Large intestine (tissue), 3 donors: Measurements from ENCODE around the gene MRPS25. TPM values are rescaled to one million over a fixed set of nuclear protein-coding genes. Genes with fewer than 3 reads are reported as not detected.
"Not testable (repeated sequence)": the region's sequence is repeated elsewhere in the genome, so short reads cannot be mapped to it uniquely, and the experiment has no call there.

Source experiments
- DNase-seq, 2 donors: peaks; one replicate each; pipeline versions ENCODE4 v3.0.0 to v3.0.0-alpha.2; 2013
- H3K27ac ChIP-seq: one replicate; pipeline ENCODE4 v1.5.1; 2013; ENCODE audit warnings: low read length
- H3K27me3 ChIP-seq: 2 replicates; pipeline ENCODE4 v1.6.1; 2013; ENCODE audit warnings: low read length; ENCODE audit not compliant: control insufficient read depth, insufficient read depth
- H3K36me3 ChIP-seq: 2 replicates; pipeline ENCODE4 v1.6.1; 2013; ENCODE audit warnings: low read length; ENCODE audit not compliant: control insufficient read depth, insufficient read depth
- H3K4me1 ChIP-seq: one replicate; pipeline ENCODE4 v1.6.1; 2013; ENCODE audit warnings: low read length; ENCODE audit not compliant: control insufficient read depth, insufficient read depth
- H3K4me3 ChIP-seq: one replicate; pipeline ENCODE4 v1.5.1; 2013; ENCODE audit warnings: low read length
- H3K9me3 ChIP-seq: one replicate; pipeline ENCODE4 v1.6.1; 2013; ENCODE audit warnings: mild to moderate bottlenecking, low read depth, low read length, moderate library complexity; ENCODE audit not compliant: control insufficient read depth
- WGBS: methylation state at CpG from one replicate; pipeline ENCODE4 v1.1.5; 2013; ENCODE audit warnings: low lambda C conversion rate; ENCODE audit not compliant: insufficient coverage; 5-methylcytosine and 5-hydroxymethylcytosine counted together
- polyA plus RNA-seq: library from polyadenylated mRNA; unstranded; fragments of 120-200 nt; gene quantifications from one replicate; pipeline ENCODE4 v1.2.1, GENCODE V29; 2013

Gene MRPS25
- polyA plus RNA-seq, 1 donor, result 93.4 TPM

DNA sequence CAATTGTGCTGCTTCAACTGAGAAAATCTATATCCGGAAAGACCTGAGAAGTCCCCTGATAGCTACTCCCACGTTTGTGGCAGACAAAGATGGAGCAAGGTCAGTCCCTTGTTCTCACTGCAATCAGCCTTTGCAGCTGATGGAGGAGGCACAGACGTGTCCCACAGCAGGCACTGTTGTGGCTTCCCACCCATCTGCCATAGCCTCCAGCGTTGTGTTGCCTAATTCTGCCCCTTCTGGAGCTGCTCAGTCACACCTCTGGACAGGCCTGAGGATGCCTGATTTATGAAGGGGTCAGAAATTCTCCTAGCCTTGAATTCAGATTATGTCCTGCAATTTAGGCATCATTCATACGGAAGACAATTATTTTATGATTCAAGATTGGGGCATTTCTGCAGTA, 41.9 kb downstream of the MRPS25 start:
- Histone ChIP-seq H3K4me3 (no peak overlapping the region), H3K36me3 (peaks cover 82% of the 10 kb centered on the region), H3K4me1 (no peaks in the 10 kb centered on the region), H3K9me3 (no peaks in the 10 kb centered on the region), H3K27ac (no peak overlapping the region), H3K27me3 (no peaks in the 10 kb centered on the region)
- DNase-seq, result no peak
- WGBS, result 83% methylated on average over 1 of the region's 5 CpGs

DNA sequence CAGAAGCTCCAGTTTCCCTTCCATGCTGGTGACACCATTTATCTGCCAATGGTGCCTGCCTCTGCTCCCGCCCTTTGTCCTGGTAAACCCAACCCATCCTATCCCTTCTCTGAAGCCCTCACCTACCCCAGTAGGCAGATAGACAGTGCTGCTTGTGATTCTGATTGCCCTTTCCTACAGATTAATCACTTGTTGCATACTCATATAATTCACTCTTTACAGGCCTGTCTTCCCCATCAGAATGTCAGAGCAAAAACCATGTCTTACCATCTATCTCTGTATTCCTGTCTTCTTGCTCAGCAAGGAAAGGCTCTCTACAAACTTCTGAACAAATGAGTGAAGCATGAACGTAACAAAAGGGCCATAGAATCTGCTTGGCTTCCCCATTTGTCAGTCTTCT, 47.9 kb downstream of the MRPS25 start:
- Histone ChIP-seq H3K27me3 (no peaks in the 10 kb centered on the region), H3K36me3 (peaks cover 74% of the 10 kb centered on the region), H3K27ac (no peak overlapping the region), H3K4me3 (no peak overlapping the region), H3K4me1 (peaks cover 3% of the 10 kb centered on the region), H3K9me3 (no peaks in the 10 kb centered on the region)
- no peak for DNase-seq
- WGBS, result no CpG with 5 or more reads among the region's 2 CpGs

DNA sequence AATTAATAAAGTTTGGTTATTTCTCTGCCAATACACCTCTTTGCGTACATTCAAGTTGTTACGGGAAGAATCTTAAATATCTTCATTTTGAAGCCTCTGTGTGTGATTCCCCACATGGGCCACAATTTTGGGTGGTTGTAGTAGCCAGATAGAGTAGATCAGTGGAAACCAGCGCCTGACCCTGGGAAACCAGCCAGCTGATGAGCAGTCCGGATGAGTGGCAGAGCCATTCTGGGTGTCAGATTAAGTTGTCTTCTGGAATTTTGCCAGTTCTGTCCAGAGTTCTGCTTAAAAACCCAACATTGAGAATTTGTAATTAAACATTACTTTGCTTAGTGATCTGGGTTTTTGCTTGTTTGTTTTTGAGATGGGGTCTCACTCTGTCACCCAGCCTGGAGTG, 49.7 kb downstream of the MRPS25 start:
- WGBS, result no CpG with 5 or more reads among the region's 4 CpGs

DNA sequence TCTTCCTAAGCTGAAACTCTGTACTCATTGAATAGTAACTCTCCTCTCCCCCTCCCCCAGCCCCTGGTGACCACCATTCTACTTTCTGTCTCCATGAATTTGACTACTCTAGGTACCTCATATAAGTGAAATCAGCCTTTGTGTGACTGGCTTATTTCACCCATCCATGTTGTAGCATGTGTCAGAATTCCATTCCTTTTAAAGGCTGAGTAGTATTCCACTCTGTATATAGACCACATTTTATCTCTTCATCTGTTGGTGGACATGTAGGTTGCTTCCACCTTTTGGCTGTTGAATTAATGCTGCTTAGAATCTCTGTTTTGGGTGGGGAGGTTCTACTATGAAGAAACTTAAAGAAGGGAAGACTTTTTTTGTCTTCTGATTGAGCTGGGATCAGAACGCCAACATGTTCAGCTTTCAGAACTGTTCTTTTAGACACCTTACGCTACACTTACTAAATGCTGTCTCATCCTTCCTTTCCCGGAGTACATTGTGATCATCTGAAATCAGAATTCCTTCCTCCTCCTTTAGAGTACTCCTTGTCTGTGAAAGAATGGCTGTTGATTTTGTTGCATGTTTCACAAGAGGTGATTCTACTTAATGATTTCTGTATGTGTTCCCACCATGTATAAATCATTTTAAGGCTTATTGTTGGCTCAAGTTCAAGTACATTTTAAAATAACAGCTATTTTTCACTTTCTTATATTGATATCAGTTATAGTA, 50.3 kb downstream of the MRPS25 start:
- Histone ChIP-seq H3K4me1 (peaks cover 3% of the 10 kb centered on the region), H3K27me3 (no peaks in the 10 kb centered on the region), H3K4me3 (no peak overlapping the region), H3K36me3 (peaks cover 58% of the 10 kb centered on the region), H3K27ac (no peak overlapping the region), H3K9me3 (no peaks in the 10 kb centered on the region)
- 100% methylated on average over 1 of the region's 3 CpGs for WGBS
- DNase-seq, result no peak

More for the DNA sequence above, 49.7 kb downstream of the MRPS25 start:
- H3K27me3 ChIP-seq, result no peaks in the 10 kb centered on the region
- no peak overlapping the region for H3K27ac ChIP-seq
- H3K4me1 ChIP-seq, result peaks cover 3% of the 10 kb centered on the region
- DNase-seq, result no peak
- no peak overlapping the region for H3K4me3 ChIP-seq
- H3K36me3 ChIP-seq, result peaks cover 57% of the 10 kb centered on the region
- no peaks in the 10 kb centered on the region for H3K9me3 ChIP-seq

DNA sequence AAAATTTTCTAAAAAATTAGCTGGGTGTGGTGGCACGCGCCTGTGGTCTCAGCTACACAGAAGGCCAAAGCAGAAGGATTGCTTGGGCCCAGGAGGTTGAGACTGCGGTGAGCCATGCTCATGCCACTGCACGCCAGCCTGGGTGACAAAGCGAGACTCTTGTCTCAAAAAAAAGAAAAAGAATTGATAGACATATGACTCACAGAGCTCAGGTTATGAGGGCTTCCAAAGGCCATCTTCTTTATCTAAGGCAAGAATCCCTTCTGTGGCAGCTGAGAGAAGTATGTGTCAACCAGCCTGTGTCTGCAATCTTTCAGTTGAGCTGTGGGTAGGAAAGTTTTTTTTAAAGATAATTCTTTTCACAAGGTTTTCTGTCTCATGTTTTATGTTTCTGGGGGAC, 53.9 kb downstream of the MRPS25 start:
- H3K27ac ChIP-seq, result peak overlapping the region; percentile 28
- peaks cover 3% of the 10 kb centered on the region for H3K4me1 ChIP-seq
- peak; percentile 51 to 66 for DNase-seq
- H3K27me3 ChIP-seq, result no peaks in the 10 kb centered on the region
- no CpG with 5 or more reads among the region's 5 CpGs for WGBS
- H3K36me3 ChIP-seq, result peaks cover 52% of the 10 kb centered on the region
- no peak overlapping the region for H3K4me3 ChIP-seq
- no peaks in the 10 kb centered on the region for H3K9me3 ChIP-seq

DNA sequence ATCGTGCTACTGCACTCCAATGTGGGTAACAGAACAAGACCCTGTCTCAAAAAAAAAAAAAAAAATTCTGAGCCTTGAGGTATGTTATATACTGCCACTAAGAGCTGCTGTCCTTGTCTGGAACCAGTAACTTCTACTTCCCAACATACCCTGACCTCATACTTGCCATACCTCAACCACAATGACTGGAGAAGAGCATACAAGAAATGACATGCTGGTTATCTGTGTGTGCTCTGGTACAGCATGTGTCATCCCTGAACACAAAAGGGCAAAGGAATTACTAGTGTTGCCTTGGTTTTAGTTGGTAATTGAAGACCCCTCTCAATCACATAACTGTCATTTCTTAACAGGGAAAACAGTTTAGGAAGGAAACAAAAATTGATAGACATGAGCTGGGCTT, 54.5 kb downstream of the MRPS25 start:
- WGBS, result no CpG with 5 or more reads among the region's 1 CpG
- Histone ChIP-seq H3K4me1 (peaks cover 3% of the 10 kb centered on the region), H3K27me3 (no peaks in the 10 kb centered on the region), H3K27ac (peak overlapping the region; percentile 28), H3K36me3 (peaks cover 51% of the 10 kb centered on the region), H3K9me3 (no peaks in the 10 kb centered on the region), H3K4me3 (no peak overlapping the region)
- no peak for DNase-seq

DNA sequence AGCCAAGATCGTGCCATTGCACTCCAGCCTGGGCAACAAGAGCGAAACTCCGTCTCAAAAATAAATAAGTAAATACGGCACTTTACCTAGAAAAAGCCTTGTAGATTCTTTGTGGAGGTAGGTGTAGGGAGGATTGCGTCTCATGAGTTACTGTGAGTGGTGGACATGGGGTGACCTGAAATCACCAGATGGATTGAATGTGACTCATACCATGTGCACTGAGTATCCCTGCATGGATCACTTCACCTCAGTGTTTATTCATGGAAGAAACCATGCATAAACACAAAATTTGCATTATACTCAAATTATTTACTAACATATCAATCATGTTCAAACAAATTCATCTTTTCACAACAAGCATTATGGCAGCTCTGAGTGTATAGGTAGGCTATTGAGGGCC, 55.9 kb downstream of the MRPS25 start:
- DNase-seq, result no peak
- H3K27me3 ChIP-seq, result no peaks in the 10 kb centered on the region
- no peak overlapping the region for H3K4me3 ChIP-seq
- H3K36me3 ChIP-seq, result peaks cover 51% of the 10 kb centered on the region
- no peaks in the 10 kb centered on the region for H3K9me3 ChIP-seq
- WGBS, result 100% methylated on average over 2 of the region's 5 CpGs
- H3K4me1 ChIP-seq, result no peaks in the 10 kb centered on the region
- no peak overlapping the region for H3K27ac ChIP-seq

DNA sequence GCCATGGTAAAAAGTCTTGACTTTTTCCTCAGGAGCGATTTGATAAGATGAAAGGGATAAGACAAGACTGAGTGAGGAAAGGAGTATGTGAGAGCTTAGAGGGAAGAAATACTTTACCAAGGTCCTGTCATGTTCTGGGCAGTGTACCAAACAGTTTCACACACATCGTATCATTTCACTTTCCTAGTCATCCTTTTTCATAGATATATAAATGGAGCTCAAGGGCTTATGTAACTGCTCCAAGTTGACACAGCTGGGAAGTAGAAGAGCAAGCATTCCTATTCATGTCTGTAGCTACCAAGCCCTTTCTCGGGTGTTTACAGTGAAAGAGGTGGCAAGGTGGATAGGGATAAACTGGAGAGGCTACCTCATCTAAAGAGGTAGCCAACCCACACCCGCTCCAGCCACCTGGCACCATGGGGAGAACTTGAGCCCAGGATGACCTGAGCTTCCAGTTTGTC, 57.4 kb downstream of the MRPS25 start:
- no peak for DNase-seq
- no peaks in the 10 kb centered on the region for H3K4me1 ChIP-seq
- WGBS, result 100% methylated on average over 1 of the region's 4 CpGs
- H3K27me3 ChIP-seq, result no peaks in the 10 kb centered on the region
- H3K36me3 ChIP-seq, result peaks cover 48% of the 10 kb centered on the region
- H3K4me3 ChIP-seq, result no peak overlapping the region
- no peak overlapping the region for H3K27ac ChIP-seq
- H3K9me3 ChIP-seq, result no peaks in the 10 kb centered on the region

DNA sequence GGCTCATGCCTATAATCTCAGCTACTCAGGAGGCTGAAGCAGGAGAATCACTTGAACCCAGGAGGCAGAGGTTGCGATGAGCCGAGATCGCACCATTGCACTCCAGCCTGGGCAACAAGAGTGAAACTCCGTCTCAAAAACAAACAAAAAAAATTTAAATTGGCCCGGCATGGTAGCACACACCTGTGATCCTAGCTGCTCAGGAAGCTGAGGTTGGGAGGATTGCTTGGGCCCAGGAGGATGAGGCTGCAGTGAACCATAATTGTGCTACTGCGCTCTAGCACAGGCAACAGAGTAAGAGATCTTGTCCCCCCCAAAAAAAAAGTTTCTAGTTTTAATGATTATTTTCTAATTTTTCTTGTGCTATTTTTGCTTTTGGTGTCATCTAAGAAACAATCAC, 65.9 kb downstream of the MRPS25 start:
- not testable (repeated sequence) for H3K27ac ChIP-seq, H3K9me3 ChIP-seq, DNase-seq, H3K4me1 ChIP-seq, H3K27me3 ChIP-seq, H3K4me3 ChIP-seq
- H3K36me3 ChIP-seq, result peaks cover 17% of the 10 kb centered on the region
- WGBS, result no CpG with 5 or more reads among the region's 6 CpGs
